ENCODE measurements around the gene PABPN1L. TPM values are rescaled to one million over a fixed set of nuclear protein-coding genes. Genes with fewer than 3 reads are reported as not detected.

The PABPN1L gene, protein sequence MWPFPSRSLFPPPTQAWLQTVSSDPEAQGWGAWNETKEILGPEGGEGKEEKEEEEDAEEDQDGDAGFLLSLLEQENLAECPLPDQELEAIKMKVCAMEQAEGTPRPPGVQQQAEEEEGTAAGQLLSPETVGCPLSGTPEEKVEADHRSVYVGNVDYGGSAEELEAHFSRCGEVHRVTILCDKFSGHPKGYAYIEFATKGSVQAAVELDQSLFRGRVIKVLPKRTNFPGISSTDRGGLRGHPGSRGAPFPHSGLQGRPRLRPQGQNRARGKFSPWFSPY
- under 1 TPM; 0.04 to 0.14 TPM for polyA plus RNA-seq

DNA sequence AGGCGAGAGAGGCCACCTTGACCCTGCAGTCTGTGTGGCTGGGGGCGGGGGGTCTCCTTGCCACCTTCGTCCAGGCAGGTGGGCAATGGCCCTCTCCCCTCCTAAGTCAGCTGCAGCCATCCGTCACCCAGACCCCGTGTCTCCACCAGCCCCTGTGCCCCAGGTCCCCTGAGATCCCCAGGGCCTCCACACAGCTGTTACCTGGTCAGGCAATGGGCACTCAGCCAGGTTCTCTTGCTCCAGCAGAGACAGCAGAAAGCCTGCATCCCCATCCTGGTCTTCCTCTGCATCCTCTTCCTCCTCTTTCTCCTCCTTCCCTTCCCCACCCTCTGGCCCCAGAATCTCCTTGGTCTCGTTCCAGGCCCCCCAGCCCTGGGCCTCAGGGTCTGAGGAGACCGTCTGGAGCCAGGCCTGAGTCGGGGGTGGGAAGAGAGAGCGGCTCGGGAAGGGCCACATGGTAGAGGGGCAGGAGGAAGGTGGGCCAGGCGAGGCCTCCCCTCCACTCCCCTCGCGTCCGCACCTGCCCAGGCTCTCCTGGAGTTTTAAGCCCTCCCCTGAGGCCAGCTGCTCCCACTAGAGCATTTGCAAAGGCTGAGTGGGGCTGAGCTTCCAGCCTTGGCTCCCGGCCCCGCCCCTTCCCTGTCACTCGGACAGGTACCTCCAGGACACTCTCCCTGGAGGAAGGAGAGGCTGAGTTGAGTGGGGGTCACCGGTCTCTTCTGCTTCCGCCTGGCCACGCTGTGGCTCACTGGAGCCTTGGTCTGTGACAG lies at the start of gene PABPN1L:
PABPN1L (minus strand) TSS at position 510 of the 770 bp plus-strand sequence; CDS start at position 456, 54 bp downstream.
- Histone ChIP-seq H3K4me3 (ENCODE audit: low read depth in 1 of 2, low read length in 2 of 2) (no peak within 1 kb of the TSS), H3K36me3 (ENCODE audit: control insufficient read depth in 2 of 2, insufficient read depth in 2 of 2, low read length in 1 of 2) (peaks cover 0 to 8% of the 10 kb centered on the region in 2 donors), H3K9me3 (ENCODE audit: control insufficient read depth in 2 of 2, insufficient read depth in 1 of 2, low read depth in 1 of 2, low read length in 1 of 2) (no peaks in the 10 kb centered on the region), H3K4me1 (ENCODE audit: control insufficient read depth in 2 of 2, insufficient read depth in 2 of 2, low read length in 1 of 2) (no peaks in the 10 kb centered on the region), H3K27ac (ENCODE audit: low read depth in 2 of 2, low read length in 1 of 2) (no peak within 1 kb of the TSS), H3K27me3 (ENCODE audit: control insufficient read depth in 1 of 2, insufficient read depth in 2 of 2, low read length in 2 of 2) (no peaks in the 10 kb centered on the region)
- WGBS, 2 donors: 71 to 73% methylated on average over 20 of the region's 20 CpGs

DNA sequence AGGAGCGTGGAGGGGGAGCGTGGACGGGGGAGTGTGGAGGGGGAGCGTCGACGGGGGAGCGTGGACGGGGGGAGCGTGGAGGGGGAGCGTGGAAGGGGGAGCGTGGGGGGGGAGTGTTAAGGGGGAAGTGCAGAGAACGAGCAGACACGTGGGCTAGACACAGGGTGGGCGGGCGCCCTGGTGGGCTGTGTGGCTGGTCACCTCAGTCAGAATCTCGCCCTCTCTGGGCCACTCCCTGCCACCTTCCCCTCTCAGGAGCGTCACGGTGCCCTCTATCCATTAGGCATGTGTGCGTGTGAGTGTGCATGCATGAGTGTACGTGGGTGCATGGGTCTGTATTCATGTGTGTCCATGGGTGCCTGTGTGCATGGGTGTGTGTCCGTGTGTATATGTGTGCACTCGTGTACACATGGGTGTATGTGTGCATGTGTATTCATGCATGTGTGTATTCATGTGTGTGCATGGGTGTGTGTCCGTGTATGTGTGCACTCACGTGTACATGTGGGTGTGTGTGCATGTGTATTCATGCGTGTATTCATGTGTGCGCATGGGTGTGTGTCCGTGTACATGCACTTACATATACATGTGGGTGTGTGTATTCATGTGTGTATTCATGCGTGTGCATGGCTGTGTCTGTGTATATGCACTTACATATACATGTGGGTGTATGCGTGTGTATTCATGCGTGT lies 49.3 kb upstream of the PABPN1L start:
- no peaks in the 10 kb centered on the region for H3K27me3 ChIP-seq (ENCODE audit: control insufficient read depth in 1 of 2, insufficient read depth in 2 of 2, low read length in 2 of 2)
- no peaks in the 10 kb centered on the region for H3K36me3 ChIP-seq (ENCODE audit: control insufficient read depth in 2 of 2, insufficient read depth in 2 of 2, low read length in 1 of 2)
- H3K27ac ChIP-seq (ENCODE audit: low read depth in 2 of 2, low read length in 1 of 2): no peak overlapping the region
- WGBS, 2 donors: 88 to 94% methylated on average over 16 to 29 of the region's 30 CpGs
- peaks cover 0 to 9% of the 10 kb centered on the region in 2 donors for H3K9me3 ChIP-seq (ENCODE audit: control insufficient read depth in 2 of 2, insufficient read depth in 1 of 2, low read depth in 1 of 2, low read length in 1 of 2)
- H3K4me3 ChIP-seq (ENCODE audit: low read depth in 1 of 2, low read length in 2 of 2): no peak overlapping the region
- peaks cover 3 to 14% of the 10 kb centered on the region in 2 donors for H3K4me1 ChIP-seq (ENCODE audit: control insufficient read depth in 2 of 2, insufficient read depth in 2 of 2, low read length in 1 of 2)

DNA sequence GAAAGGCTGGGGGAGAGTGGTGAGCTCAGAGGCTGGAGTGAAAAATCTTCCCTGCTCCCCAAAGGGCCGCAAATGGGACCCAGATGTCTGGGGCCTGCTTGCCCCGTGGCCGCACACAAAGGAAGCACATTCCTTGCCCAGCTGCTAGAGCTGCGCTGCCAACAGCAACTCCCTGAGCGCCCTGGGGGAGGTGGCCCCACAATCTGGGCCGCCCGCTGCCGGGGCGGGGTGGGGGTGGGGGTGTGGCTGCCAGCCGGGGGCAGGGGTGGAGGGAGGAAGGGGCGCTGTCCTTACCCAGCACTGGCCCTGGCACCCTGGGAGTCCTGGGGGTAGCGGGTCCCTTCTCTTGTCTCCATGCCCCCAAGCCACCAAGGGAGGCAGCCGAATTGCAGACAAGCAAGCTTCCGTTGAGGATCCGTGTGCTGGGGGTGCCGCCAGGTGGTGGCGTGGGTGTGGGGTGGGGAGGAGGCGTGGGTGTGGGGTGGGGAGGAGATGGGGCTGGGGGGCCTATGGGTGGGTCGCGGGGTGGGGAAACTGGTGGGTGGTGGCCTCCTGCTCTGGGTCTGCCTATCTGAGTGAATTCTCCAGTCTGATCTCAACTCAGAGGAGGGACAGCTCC lies 48.4 kb upstream of the PABPN1L start:
- Histone ChIP-seq H3K27me3 (ENCODE audit: control insufficient read depth in 1 of 2, insufficient read depth in 2 of 2, low read length in 2 of 2) (no peaks in the 10 kb centered on the region), H3K36me3 (ENCODE audit: control insufficient read depth in 2 of 2, insufficient read depth in 2 of 2, low read length in 1 of 2) (no peaks in the 10 kb centered on the region), H3K9me3 (ENCODE audit: control insufficient read depth in 2 of 2, insufficient read depth in 1 of 2, low read depth in 1 of 2, low read length in 1 of 2) (peaks cover 0 to 7% of the 10 kb centered on the region in 2 donors), H3K4me1 (ENCODE audit: control insufficient read depth in 2 of 2, insufficient read depth in 2 of 2, low read length in 1 of 2) (peaks cover 0 to 14% of the 10 kb centered on the region in 2 donors), H3K27ac (ENCODE audit: low read depth in 2 of 2, low read length in 1 of 2) (no peak overlapping the region), H3K4me3 (ENCODE audit: low read depth in 1 of 2, low read length in 2 of 2) (no peak overlapping the region)
- WGBS, 2 donors: 26 to 31% methylated on average over 17 to 20 of the region's 20 CpGs

DNA sequence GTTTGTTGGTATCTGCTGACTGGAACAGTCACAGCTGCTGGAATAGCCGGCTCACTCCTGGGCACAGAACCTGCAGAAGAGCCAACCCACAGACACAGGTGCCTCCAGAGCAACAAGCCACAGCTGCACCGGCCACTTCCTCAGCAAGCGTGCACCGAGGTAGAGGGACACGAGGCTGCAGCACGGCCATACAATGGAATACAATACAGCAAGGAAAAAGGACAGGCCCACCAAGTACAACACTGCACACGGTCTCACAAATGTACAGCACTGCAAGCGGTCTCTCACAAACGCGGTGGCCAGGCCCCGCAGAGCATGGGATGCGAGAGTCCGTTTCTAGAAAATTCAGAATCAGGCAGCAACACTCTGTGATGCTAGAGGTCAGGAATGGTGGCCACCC lies 47.4 kb upstream of the PABPN1L start:
- no peaks in the 10 kb centered on the region for H3K36me3 ChIP-seq (ENCODE audit: control insufficient read depth in 2 of 2, insufficient read depth in 2 of 2, low read length in 1 of 2)
- no peak overlapping the region for H3K4me3 ChIP-seq (ENCODE audit: low read depth in 1 of 2, low read length in 2 of 2)
- no peaks in the 10 kb centered on the region for H3K27me3 ChIP-seq (ENCODE audit: control insufficient read depth in 1 of 2, insufficient read depth in 2 of 2, low read length in 2 of 2)
- peaks cover 0 to 14% of the 10 kb centered on the region in 2 donors for H3K4me1 ChIP-seq (ENCODE audit: control insufficient read depth in 2 of 2, insufficient read depth in 2 of 2, low read length in 1 of 2)
- no peaks in the 10 kb centered on the region for H3K9me3 ChIP-seq (ENCODE audit: control insufficient read depth in 2 of 2, insufficient read depth in 1 of 2, low read depth in 1 of 2, low read length in 1 of 2)
- 96% methylated on average over 13 of the region's 13 CpGs for WGBS, 2 donors
- H3K27ac ChIP-seq (ENCODE audit: low read depth in 2 of 2, low read length in 1 of 2): no peak overlapping the region

DNA sequence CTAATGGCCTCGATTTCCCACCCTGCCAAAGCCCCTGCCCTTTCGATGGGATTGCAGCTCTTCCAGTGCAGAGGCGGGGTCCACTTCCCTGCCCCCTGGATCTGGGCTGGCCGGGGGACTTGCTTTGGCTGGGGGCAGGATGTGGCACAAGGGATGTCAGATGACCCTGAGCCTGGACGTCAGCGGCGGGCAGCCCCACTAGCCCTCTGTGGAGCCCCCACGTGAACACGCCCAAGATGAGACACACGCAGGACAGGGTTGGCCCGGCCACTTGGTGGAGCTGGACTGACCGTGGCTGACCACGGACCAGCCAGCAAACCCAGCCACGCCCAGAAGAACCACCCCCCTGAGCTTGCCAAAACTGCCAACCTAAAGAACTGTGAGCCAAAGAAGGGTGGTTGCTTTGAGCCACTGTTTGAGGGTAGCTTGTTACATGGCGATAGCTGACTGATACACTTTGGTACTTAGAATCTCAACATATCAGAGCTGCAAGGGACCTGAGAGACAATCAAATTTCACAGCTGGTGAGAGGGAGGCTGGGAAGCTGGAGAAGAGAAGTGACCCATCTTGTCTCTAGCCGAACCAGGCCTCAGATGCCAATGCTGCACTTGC lies 46.6 kb upstream of the PABPN1L start:
- H3K4me3 ChIP-seq (ENCODE audit: low read depth in 1 of 2, low read length in 2 of 2): no peak overlapping the region
- peaks cover 2 to 12% of the 10 kb centered on the region in 2 donors for H3K4me1 ChIP-seq (ENCODE audit: control insufficient read depth in 2 of 2, insufficient read depth in 2 of 2, low read length in 1 of 2)
- H3K36me3 ChIP-seq (ENCODE audit: control insufficient read depth in 2 of 2, insufficient read depth in 2 of 2, low read length in 1 of 2): no peaks in the 10 kb centered on the region
- 93 to 96% methylated on average over 16 of the region's 16 CpGs for WGBS, 2 donors
- no peaks in the 10 kb centered on the region for H3K27me3 ChIP-seq (ENCODE audit: control insufficient read depth in 1 of 2, insufficient read depth in 2 of 2, low read length in 2 of 2)
- H3K27ac ChIP-seq (ENCODE audit: low read depth in 2 of 2, low read length in 1 of 2): no peak overlapping the region
- no peaks in the 10 kb centered on the region for H3K9me3 ChIP-seq (ENCODE audit: control insufficient read depth in 2 of 2, insufficient read depth in 1 of 2, low read depth in 1 of 2, low read length in 1 of 2)

DNA sequence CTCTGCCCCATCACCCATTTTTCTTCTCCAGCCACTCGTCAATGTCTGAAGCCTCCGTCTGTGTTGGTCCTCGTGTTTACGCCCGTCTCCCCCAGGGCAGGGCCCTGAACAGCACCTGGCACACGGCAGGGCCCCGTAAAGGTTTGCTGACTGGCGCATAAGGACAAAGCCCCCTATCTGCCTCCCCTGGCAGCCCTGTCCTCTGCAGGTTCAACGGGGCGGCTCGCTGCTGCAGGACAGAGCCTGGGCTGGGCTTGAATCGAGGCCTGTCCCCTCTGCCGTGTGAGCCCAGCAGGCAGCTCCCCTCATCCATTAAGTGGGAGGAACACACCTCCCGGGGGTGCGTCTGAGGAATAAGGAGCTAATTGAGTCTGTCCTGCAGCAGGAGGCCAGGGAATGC lies 46.1 kb upstream of the PABPN1L start:
- 77 to 79% methylated on average over 15 of the region's 15 CpGs for WGBS, 2 donors
- H3K9me3 ChIP-seq (ENCODE audit: control insufficient read depth in 2 of 2, insufficient read depth in 1 of 2, low read depth in 1 of 2, low read length in 1 of 2): no peaks in the 10 kb centered on the region

DNA sequence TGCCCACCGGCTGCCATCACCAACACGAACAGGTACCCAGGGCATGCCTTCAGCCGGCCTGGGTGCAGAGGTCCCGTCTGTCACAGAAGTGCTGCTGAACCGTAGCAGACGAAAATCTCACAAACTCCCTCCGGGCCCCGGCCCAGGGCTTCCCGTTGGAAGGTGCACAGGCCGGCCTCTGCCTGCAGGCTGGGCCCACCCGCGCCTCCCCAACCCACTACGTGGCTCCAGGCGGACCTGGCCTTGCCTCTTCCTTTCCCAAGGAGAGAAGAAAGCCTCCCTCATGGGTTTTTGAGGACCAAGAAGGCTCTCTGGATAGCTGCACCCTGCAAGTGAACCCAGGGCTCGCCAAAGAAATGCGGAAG lies 45.5 kb upstream of the PABPN1L start:
- no peaks in the 10 kb centered on the region for H3K27me3 ChIP-seq (ENCODE audit: control insufficient read depth in 1 of 2, insufficient read depth in 2 of 2, low read length in 2 of 2)
- H3K4me1 ChIP-seq (ENCODE audit: control insufficient read depth in 2 of 2, insufficient read depth in 2 of 2, low read length in 1 of 2): peaks cover 2 to 10% of the 10 kb centered on the region in 2 donors
- 86 to 88% methylated on average over 16 of the region's 16 CpGs for WGBS, 2 donors
- H3K36me3 ChIP-seq (ENCODE audit: control insufficient read depth in 2 of 2, insufficient read depth in 2 of 2, low read length in 1 of 2): no peaks in the 10 kb centered on the region
- H3K27ac ChIP-seq (ENCODE audit: low read depth in 2 of 2, low read length in 1 of 2): no peak overlapping the region
- H3K4me3 ChIP-seq (ENCODE audit: low read depth in 1 of 2, low read length in 2 of 2): no peak overlapping the region
- no peaks in the 10 kb centered on the region for H3K9me3 ChIP-seq (ENCODE audit: control insufficient read depth in 2 of 2, insufficient read depth in 1 of 2, low read depth in 1 of 2, low read length in 1 of 2)

More for the DNA sequence above, 46.1 kb upstream of the PABPN1L start:
- H3K4me1 ChIP-seq (ENCODE audit: control insufficient read depth in 2 of 2, insufficient read depth in 2 of 2, low read length in 1 of 2): peaks cover 2 to 9% of the 10 kb centered on the region in 2 donors
- H3K27me3 ChIP-seq (ENCODE audit: control insufficient read depth in 1 of 2, insufficient read depth in 2 of 2, low read length in 2 of 2): no peaks in the 10 kb centered on the region
- H3K4me3 ChIP-seq (ENCODE audit: low read depth in 1 of 2, low read length in 2 of 2): no peak overlapping the region
- H3K36me3 ChIP-seq (ENCODE audit: control insufficient read depth in 2 of 2, insufficient read depth in 2 of 2, low read length in 1 of 2): no peaks in the 10 kb centered on the region
- no peak overlapping the region for H3K27ac ChIP-seq (ENCODE audit: low read depth in 2 of 2, low read length in 1 of 2)

DNA sequence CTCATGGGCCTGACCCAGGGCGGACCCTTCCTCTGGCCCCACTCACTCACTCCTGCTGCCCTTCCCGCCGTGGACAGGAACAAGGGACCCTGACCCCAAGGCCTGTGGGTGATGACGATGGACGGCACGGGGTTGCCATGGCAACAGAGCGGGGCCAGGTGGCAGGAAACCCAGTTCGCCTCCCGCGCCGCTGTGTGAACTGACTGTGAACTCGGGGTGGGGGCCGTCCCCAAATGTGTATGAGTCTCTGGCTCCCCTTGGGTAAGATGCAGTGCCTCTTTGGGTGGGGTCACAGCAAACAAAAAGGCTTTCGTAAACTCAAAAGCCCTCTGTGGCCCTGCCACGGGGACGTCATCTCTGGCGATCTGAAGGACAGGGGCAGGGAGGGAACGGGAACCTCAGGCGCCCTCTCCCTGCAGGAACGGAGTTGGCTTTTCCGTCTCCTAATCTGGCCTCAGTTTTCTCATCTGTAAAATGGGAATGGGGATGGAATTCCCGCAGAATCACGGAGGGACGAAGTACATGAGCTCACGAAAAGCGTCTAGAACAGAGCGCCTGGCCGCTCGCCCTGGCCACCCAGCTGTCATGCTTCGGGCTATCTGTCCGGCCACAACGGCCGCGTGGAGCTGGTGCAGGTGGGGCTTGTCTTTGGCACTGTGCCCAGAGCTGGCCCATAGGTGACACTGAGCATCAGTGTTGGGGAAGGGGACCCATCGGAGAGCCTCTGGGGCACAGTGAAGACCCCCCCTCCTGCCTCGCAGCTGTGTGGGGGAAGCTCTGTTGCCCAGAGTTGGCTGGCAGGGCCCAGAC lies 44.9 kb upstream of the PABPN1L start:
- Histone ChIP-seq H3K36me3 (ENCODE audit: control insufficient read depth in 2 of 2, insufficient read depth in 2 of 2, low read length in 1 of 2) (no peaks in the 10 kb centered on the region), H3K4me3 (ENCODE audit: low read depth in 1 of 2, low read length in 2 of 2) (no peak overlapping the region), H3K4me1 (ENCODE audit: control insufficient read depth in 2 of 2, insufficient read depth in 2 of 2, low read length in 1 of 2) (peaks cover 2 to 12% of the 10 kb centered on the region in 2 donors), H3K27ac (ENCODE audit: low read depth in 2 of 2, low read length in 1 of 2) (no peak overlapping the region), H3K27me3 (ENCODE audit: control insufficient read depth in 1 of 2, insufficient read depth in 2 of 2, low read length in 2 of 2) (no peaks in the 10 kb centered on the region), H3K9me3 (ENCODE audit: control insufficient read depth in 2 of 2, insufficient read depth in 1 of 2, low read depth in 1 of 2, low read length in 1 of 2) (no peaks in the 10 kb centered on the region)
- 57 to 60% methylated on average over 36 of the region's 36 CpGs for WGBS, 2 donors
